ENCODE measurements around the gene CA5B.
"Not testable (repeated sequence)": the region's sequence is repeated elsewhere in the genome, so short reads cannot be mapped to it uniquely, and the experiment has no call there.

CA5B gene

GRCh38 chrX:15737959-15738902 lies at the start of gene CA5B:
TSS of gene CA5B (plus strand) at chrX:15738270. CDS start at chrX:15750024, 11,754 bp downstream.
- DNase-seq: peak in 1 of 3 experiments; percentile 88

GRCh38 chrX:15694941-15695451 lies 43.1 kb upstream of the CA5B start:
- DNase-seq: no peak

GRCh38 chrX:15696516-15696915 lies 41.6 kb upstream of the CA5B start:
- no peak for DNase-seq

- DNase-seq: no peak
These were observed 35.3 kb upstream of the CA5B start for GRCh38 chrX:15702488-15703371.

- not testable (repeated sequence) for DNase-seq
These were observed 34.3 kb upstream of the CA5B start for GRCh38 chrX:15703809-15704208.

GRCh38 chrX:15704273-15704672 lies 33.8 kb upstream of the CA5B start:
- DNase-seq: not testable (repeated sequence)

- peak in 2 of 3 experiments; percentile 69 to 91 for DNase-seq
These were observed 23.5 kb upstream of the CA5B start for GRCh38 chrX:15714529-15714928.

GRCh38 chrX:15718283-15718970 lies 19.6 kb upstream of the CA5B start:
- no peak for DNase-seq

GRCh38 chrX:15719324-15719968 lies 18.6 kb upstream of the CA5B start:
- no peak for DNase-seq

GRCh38 chrX:15721911-15722310 lies 16.2 kb upstream of the CA5B start:
- DNase-seq: no peak

- DNase-seq: no peak
These were observed 14.1 kb upstream of the CA5B start for GRCh38 chrX:15723887-15724517.

- DNase-seq: peak in 1 of 3 experiments; percentile 28
These were observed 13.2 kb upstream of the CA5B start for GRCh38 chrX:15724911-15725310.

- DNase-seq: not testable (repeated sequence)
These were observed 6.7 kb upstream of the CA5B start for GRCh38 chrX:15731368-15731767.

- DNase-seq: no peak
These were observed 696 bp upstream of the CA5B start for GRCh38 chrX:15737190-15737958.

- DNase-seq: no peak
These were observed 1.8 kb downstream of the CA5B start for GRCh38 chrX:15739886-15740285.

- no peak for DNase-seq
These were observed 6.3 kb downstream of the CA5B start for GRCh38 chrX:15744181-15744867.

GRCh38 chrX:15745179-15745578 lies 7.1 kb downstream of the CA5B start:
- no peak for DNase-seq

- peak in 1 of 3 experiments; percentile 23 for DNase-seq
These were observed 8.6 kb downstream of the CA5B start for GRCh38 chrX:15746651-15747050.

GRCh38 chrX:15747626-15748173 lies 9.6 kb downstream of the CA5B start:
- no peak for DNase-seq

- DNase-seq: no peak
These were observed 10.8 kb downstream of the CA5B start for GRCh38 chrX:15748841-15749240.

All from NCI-H1417 (cell line).